T-helper 1 cell treated with Interleukin-12 subunit alpha and Interleukin-12 subunit beta and Interleukin-4 antibody, amounts not matched to agents 30 ng/mL and 1 ng/mL, for 36 hours (primary cell): ENCODE results near the gene SP4. TPM values are rescaled to one million over a fixed set of nuclear protein-coding genes. Genes with fewer than 3 reads are reported as not detected.

Experiments used
- total RNA-seq: library from RNA; stranded (reverse); gene quantifications from 2 replicates; pipeline ENCODE4 v1.2.3, GENCODE V29; 2022

SP4 gene
- total RNA-seq, 1 donor from 2014 or later = 49.1 TPM

Other genes with a start within 250 kb of the SP4 start
- gene DNAH11, start 115.0 kb downstream of the SP4 start, total RNA-seq = 2.2 and 2.3 TPM in 2 replicates